Lung (tissue), 12 donors: Measurements from ENCODE around the gene CEP68. TPM values are rescaled to one million over a fixed set of nuclear protein-coding genes. Genes with fewer than 3 reads are reported as not detected.

ENCODE experiments used
- ATAC-seq: fragments of 200-7000 bp; cut with Tn5 transposase; one replicate; pipeline ENCODE4 v1.9.1; 2020; ENCODE audit warnings: moderate number of reproducible peaks; ENCODE audit not compliant: insufficient read depth, low FRiP score
- DNase-seq, 3 donors: peaks; one replicate each; pipeline ENCODE4 v3.0.0-alpha.2; 2013 to 2017
- H3K27ac ChIP-seq, 2 donors: one replicate each; pipeline ENCODE4 v1.5.1; 2013; ENCODE audit warnings: mild to moderate bottlenecking in 2 of 2, moderate library complexity in 2 of 2, control low read depth in 1 of 2, inconsistent platforms in 1 of 2, low read depth in 1 of 2, low read length in 1 of 2
- H3K27me3 ChIP-seq, 3 donors: one replicate each; pipeline ENCODE4 v1.5.1; 2013; ENCODE audit warnings: low read length in 2 of 3; ENCODE audit not compliant: control insufficient read depth in 3 of 3, insufficient read depth in 3 of 3
- H3K36me3 ChIP-seq, 4 donors: one replicate each; pipeline ENCODE4 v1.5.1; 2013; ENCODE audit warnings: low read length in 4 of 4, mild to moderate bottlenecking in 1 of 4, moderate library complexity in 1 of 4; ENCODE audit not compliant: control insufficient read depth in 4 of 4, insufficient read depth in 4 of 4
- H3K4me1 ChIP-seq, 5 donors: one replicate each; pipeline ENCODE4 v1.5.1; 2013; ENCODE audit warnings: low read length in 5 of 5, mild to moderate bottlenecking in 2 of 5, moderate library complexity in 1 of 5; ENCODE audit not compliant: control insufficient read depth in 5 of 5, insufficient read depth in 5 of 5
- H3K4me3 ChIP-seq: one replicate; pipeline ENCODE4 v1.5.1; 2013; ENCODE audit warnings: mild to moderate bottlenecking, control low read depth, moderate library complexity
- H3K9ac ChIP-seq, 2 donors: one replicate each; pipeline ENCODE4 v1.5.1; 2013; ENCODE audit warnings: low read length in 2 of 2, control low read depth in 1 of 2; ENCODE audit not compliant: insufficient read depth in 1 of 2
- H3K9me3 ChIP-seq, 4 donors: one replicate each; pipeline ENCODE4 v1.5.1; 2013; ENCODE audit warnings: low read length in 3 of 4, mild to moderate bottlenecking in 1 of 4, moderate library complexity in 1 of 4; ENCODE audit not compliant: control insufficient read depth in 4 of 4, insufficient read depth in 3 of 4
- WGBS, 2 donors: extraction: QIAGEN DNeasy Blood & Tissue Kit; methylation state at CpG; one replicate each; pipeline ENCODE4 v1.1.7; 2013; 5-methylcytosine and 5-hydroxymethylcytosine counted together
- polyA plus RNA-seq, 2 donors: library from polyadenylated mRNA; stranded (reverse); fragments of 200-250 nt; gene quantifications; one replicate each; pipeline ENCODE4 v1.2.1, GENCODE V29; 2013
- total RNA-seq, 2 donors: library from RNA; depleted of rRNA in 1 of 2; stranded (reverse); fragments of >200 nt in 1 of 2; gene quantifications; one replicate each; pipeline ENCODE4 v1.2.1, GENCODE V29; 2014 to 2021
- TF ChIP-seq, protein P1 (sequence below): IDR thresholded peaks from 2 replicates; pipeline ENCODE4 v1.5.1; 2012; ENCODE audit warnings: mild to moderate bottlenecking; ENCODE audit errors: control extremely low read depth, extremely low read depth
- donor health status: control.
- donor health status: control.
- donor health status: Bipolar disorder and iron deficiency.
- donor health status: healthy.
- donor health status: DM: yes; HTN: yes; CAD: no.

CEP68 gene
- total and polyA plus RNA-seq, 4 donors: 3.5 to 28.9 (median 8.8) TPM

GRCh38 chr2:65079017-65079416 lies 22.8 kb downstream of the CEP68 start:
- no peak overlapping the region for H3K4me3 ChIP-seq
- DNase-seq: no peak
- ATAC-seq: no peak
- TF ChIP-seq, protein P1, sequence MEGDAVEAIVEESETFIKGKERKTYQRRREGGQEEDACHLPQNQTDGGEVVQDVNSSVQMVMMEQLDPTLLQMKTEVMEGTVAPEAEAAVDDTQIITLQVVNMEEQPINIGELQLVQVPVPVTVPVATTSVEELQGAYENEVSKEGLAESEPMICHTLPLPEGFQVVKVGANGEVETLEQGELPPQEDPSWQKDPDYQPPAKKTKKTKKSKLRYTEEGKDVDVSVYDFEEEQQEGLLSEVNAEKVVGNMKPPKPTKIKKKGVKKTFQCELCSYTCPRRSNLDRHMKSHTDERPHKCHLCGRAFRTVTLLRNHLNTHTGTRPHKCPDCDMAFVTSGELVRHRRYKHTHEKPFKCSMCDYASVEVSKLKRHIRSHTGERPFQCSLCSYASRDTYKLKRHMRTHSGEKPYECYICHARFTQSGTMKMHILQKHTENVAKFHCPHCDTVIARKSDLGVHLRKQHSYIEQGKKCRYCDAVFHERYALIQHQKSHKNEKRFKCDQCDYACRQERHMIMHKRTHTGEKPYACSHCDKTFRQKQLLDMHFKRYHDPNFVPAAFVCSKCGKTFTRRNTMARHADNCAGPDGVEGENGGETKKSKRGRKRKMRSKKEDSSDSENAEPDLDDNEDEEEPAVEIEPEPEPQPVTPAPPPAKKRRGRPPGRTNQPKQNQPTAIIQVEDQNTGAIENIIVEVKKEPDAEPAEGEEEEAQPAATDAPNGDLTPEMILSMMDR: no peak
- H3K27ac ChIP-seq: no peak overlapping the region
- WGBS, 2 donors: 96 to 97% methylated on average over 6 of the region's 6 CpGs
- H3K27me3 ChIP-seq: no peaks in the 10 kb centered on the region
- H3K36me3 ChIP-seq: peaks cover 26 to 34% (median 31%) of the 10 kb centered on the region in 4 donors
- H3K4me1 ChIP-seq: peaks cover 0 to 10% (median 0%) of the 10 kb centered on the region in 5 donors
- no peak overlapping the region for H3K9ac ChIP-seq
- no peaks in the 10 kb centered on the region for H3K9me3 ChIP-seq

DNA sequence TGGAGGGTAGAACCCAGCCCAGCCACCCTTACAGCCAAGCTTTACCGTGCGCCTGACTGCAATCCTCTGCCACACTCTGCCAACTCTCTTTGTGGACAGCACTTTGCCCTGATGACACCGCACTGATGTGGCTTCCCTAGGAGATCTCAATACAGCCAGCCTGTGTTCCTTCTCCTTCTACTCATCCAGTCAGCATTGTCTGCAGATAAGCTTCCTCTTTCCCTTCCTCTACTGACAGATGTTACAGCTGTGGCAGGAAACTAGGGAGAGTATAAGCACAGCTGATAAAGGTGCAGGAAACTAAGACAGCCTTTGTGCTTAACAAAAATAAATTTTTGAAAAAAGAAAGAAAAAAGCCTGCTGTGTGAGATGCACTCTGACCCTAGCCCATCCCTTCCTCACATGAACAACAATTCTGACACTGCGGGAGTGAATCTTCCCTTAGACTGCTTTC lies 25.0 kb downstream of the CEP68 start:
- Histone ChIP-seq H3K27ac (peak overlapping the region in 1 of 2 donors; percentile 37), H3K36me3 (peaks cover 35 to 53% (median 39%) of the 10 kb centered on the region in 4 donors), H3K9ac (no peak overlapping the region), H3K9me3 (no peaks in the 10 kb centered on the region), H3K27me3 (no peaks in the 10 kb centered on the region), H3K4me3 (no peak overlapping the region), H3K4me1 (peaks cover 0 to 4% (median 0%) of the 10 kb centered on the region in 5 donors)
- DNase-seq (peak; percentile 26 to 41 (median 31)), ATAC-seq (peak; percentile 44)
- WGBS, 2 donors: 18 to 55% methylated on average over 4 of the region's 4 CpGs
- TF ChIP-seq, protein P1: no peak

- TF ChIP-seq, protein P1: no peak
- DNase-seq (no peak), ATAC-seq (no peak)
- H3K4me3 ChIP-seq: no peak overlapping the region
- no peaks in the 10 kb centered on the region for H3K9me3 ChIP-seq
- no peak overlapping the region for H3K9ac ChIP-seq
- 93 to 96% methylated on average over 3 of the region's 3 CpGs for WGBS, 2 donors
- H3K36me3 ChIP-seq: peaks cover 27 to 56% (median 47%) of the 10 kb centered on the region in 4 donors
- no peaks in the 10 kb centered on the region for H3K27me3 ChIP-seq
- H3K4me1 ChIP-seq: peaks cover 0 to 10% (median 0%) of the 10 kb centered on the region in 5 donors
- no peak overlapping the region for H3K27ac ChIP-seq
Observed at GRCh38 chr2:65085148-65085547, 28.9 kb downstream of the CEP68 start.

GRCh38 chr2:65092791-65093190 lies 36.6 kb downstream of the CEP68 start:
- Histone ChIP-seq H3K27ac (no peak overlapping the region), H3K4me3 (no peak overlapping the region), H3K27me3 (no peaks in the 10 kb centered on the region), H3K36me3 (peaks cover 23 to 40% (median 29%) of the 10 kb centered on the region in 4 donors), H3K9me3 (no peaks in the 10 kb centered on the region), H3K9ac (no peak overlapping the region), H3K4me1 (peaks cover 0 to 10% (median 4%) of the 10 kb centered on the region in 5 donors)
- TF ChIP-seq, protein P1: no peak
- 67 to 85% methylated on average over 4 of the region's 4 CpGs for WGBS, 2 donors
- DNase-seq (no peak), ATAC-seq (no peak)
